HK-2 (cell line): ENCODE measurements around the gene SGPP1.
"Not testable (repeated sequence)": the region's sequence is repeated elsewhere in the genome, so short reads cannot be mapped to it uniquely, and the experiment has no call there.

Experiments used
- DNase-seq: peaks from one replicate; pipeline ENCODE4 v3.0.0-alpha.2; 2018; ENCODE audit not compliant: unreplicated experiment

SGPP1 gene

DNA sequence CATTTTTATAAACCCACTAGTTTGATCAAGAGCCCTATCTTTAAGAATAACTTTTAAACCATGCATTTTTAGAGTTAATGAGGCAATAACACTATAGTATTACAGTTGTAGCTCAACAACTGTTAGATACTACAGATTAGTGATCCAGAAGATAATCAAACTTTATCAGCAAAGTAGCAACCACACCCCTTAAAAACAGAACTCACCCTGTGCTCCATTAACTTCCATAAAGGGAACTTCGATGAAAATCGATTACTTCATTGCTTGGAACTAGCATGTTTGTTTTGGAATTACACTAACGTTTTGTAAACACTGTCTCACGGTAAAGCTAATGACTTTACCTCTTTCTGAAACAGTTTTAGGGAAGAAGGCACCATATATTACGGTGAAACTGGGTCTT is 1.4 kb downstream of the SGPP1 start:
- no peak for DNase-seq

DNA sequence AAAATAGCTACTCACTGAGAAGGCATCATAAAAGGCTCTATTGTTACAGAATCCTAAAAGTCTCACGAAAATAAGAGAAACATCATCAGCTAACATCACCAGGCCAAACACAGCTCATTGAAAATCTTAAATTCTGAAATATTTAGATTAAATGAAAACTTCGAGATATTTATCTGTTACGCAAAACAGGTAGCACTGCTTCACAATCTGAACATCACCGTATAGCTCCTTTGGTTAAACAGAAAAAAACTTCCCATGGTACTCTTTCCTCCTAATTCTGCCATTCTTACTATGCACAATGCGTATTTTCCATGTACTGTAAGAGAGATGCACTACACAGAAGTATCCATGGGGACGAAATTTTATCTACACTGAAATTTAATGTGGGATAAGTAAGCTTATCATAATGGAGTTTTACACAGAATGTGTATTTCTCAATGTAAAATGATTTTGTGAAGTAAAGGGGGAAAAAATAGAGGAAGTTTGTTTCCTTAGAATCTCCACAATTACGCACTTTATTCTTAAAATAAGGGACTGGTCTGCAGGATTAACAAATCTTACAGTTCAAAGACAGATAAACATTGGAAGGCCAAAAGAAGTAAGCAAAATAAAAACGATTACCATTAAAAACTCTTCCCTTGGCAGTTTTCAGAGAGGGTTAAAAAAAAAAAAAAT is 1.9 kb downstream of the SGPP1 start:
- DNase-seq, result no peak

DNA sequence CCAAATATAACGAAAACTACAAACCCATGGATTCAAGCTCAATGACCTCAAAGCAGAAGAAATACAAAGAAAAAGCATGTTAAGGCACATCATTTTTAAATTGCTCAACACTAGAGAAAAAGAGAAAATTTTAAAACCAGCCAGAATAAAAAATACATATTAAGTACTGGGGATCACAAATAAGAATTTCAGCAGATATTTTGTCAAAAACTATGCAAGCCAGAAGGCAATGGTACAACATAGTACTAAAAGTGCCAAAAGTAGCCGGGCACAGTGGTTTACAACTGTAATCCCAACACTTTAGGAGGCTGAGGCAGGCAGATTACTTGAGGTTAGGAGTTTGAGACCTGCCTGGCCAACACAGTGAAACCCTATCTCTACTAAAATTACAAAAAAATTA is 10.2 kb downstream of the SGPP1 start:
- DNase-seq, result no peak

DNA sequence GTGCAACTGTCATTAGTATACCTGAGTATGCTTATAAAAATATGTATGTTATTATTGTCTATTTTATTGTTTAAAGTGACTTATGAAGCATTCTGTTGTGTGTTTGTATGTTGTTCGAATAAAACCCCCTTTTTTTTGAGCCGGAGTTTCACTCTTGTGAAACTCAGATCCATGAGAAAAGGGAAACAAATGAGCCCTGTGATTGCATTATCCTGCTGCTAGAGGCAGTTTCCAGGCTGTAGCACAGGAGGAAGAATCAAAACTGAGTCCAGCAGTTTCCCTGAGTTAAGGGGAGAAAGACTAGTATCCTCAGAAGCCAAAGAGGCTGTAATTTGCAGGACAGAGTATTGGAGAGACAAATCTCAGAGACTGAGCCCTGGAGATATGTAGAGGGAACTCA is 12.5 kb downstream of the SGPP1 start:
- DNase-seq, result no peak

DNA sequence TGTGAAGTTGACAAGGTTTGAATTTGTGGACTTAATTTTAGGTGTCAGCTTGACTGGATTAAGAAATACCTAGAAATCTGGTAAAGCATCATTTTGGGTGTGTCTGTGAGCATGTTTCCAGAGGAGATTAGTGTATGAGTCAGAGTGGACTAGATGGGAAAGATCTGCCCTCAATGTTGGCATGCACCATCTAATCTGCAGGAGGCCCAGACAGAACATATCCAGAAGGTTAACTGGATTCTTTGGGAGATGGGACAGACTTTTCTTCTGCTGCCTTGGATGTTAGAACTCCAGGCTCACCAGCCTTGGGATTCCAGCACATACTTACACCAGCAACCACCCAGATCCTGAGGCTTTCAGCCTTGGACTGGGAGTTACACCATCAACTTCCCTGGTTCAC is 14.1 kb downstream of the SGPP1 start:
- DNase-seq, result no peak

GRCh38 chr14:63713058-63713457 is 14.8 kb downstream of the SGPP1 start:
- DNase-seq, result no peak

GRCh38 chr14:63712123-63712522 is 15.7 kb downstream of the SGPP1 start:
- no peak for DNase-seq

- no peak for DNase-seq
These were observed 17.4 kb downstream of the SGPP1 start for GRCh38 chr14:63710497-63710896.

DNA sequence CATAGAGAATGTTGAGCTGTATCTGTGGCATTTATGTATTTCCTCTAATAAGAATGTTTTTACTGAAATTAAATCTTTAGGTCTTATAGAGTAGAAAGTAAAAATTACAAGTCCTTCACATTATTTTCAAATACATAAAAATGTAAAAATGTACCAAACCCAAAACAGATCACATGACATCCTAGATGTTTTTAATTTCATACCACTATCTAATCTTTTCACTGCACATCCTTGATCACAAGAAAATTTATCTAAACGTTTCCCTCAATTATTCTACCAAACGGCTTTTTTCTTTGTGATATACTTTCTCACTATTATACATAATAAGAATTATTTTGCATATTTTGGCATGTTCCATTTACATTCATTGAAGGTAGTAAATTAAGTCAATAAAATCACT is 18.3 kb downstream of the SGPP1 start:
- DNase-seq, result no peak

GRCh38 chr14:63707216-63707615 is 20.6 kb downstream of the SGPP1 start:
- no peak for DNase-seq

DNA sequence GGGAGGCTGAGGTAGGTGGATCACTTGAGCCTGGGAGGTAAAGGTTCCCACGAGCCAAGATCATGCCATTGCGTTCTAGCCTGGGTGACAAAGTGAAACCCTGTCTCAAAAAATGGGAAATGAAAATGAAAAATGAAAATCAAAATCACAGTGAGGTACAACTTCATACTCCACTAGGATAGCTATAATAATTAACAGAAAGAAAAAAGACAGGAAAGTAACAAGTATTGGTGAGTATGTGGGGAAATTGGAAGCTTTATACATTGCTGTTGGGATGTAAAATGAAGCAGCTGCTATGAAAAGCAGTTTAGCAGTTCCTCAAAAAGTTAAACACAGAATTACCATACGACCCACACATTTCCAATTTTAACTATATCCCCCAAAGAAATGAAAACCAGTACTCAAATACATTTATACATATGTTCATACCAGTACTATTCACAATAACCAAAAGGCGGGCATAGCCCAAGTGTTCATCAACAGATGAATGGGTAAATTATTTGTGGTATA is 22.2 kb downstream of the SGPP1 start:
- DNase-seq, result no peak

- not testable (repeated sequence) for DNase-seq
These were observed 25.3 kb downstream of the SGPP1 start for GRCh38 chr14:63702530-63702929.

- DNase-seq, result no peak
These were observed 26.1 kb downstream of the SGPP1 start for GRCh38 chr14:63701606-63702299.

- DNase-seq, result no peak
These were observed 35.4 kb downstream of the SGPP1 start for GRCh38 chr14:63692310-63693020.

- DNase-seq, result no peak
These were observed 38.7 kb downstream of the SGPP1 start for GRCh38 chr14:63689132-63689531.

GRCh38 chr14:63686926-63687325 is 40.9 kb downstream of the SGPP1 start:
- DNase-seq, result no peak

DNA sequence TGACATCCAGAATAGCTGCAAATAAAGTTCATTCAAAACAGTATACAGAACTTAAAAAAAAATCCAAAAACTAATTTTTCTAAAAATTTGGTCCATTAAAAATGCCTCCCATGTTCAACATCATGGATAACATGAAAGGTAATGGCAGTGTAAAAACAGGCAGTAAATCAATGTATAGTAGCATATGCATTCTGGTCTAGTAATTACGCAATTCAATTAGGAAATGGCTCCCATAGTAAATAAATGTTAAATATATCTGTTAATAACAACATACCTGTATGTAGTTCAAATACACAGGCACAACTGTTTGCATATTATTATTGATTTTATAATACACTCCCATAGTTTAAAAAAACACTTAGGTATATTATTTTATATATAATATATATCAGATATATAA is 42.5 kb downstream of the SGPP1 start:
- no peak for DNase-seq

- no peak for DNase-seq
These were observed 44.9 kb downstream of the SGPP1 start for GRCh38 chr14:63682727-63683593.

DNA sequence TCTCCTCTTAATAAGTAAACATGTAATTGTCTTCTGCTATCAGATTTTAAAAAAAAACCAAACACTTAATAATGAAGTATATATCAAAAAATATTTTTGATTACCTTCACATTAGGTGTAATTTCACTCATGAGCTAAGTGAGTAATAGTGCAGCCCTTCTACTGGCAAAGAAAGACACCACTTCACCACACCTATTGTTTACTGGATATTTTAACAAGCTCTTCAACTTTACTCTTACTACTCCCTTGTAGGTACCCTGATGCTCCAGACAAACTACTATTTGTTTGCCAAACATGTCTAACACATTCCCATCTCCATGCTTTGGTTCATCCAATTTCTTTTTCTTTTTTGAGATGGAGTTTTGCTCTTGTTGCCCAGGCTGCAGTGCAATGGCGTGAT is 49.3 kb downstream of the SGPP1 start:
- DNase-seq, result no peak

- DNase-seq, result no peak
These were observed 49.9 kb downstream of the SGPP1 start for GRCh38 chr14:63677891-63678379.

DNA sequence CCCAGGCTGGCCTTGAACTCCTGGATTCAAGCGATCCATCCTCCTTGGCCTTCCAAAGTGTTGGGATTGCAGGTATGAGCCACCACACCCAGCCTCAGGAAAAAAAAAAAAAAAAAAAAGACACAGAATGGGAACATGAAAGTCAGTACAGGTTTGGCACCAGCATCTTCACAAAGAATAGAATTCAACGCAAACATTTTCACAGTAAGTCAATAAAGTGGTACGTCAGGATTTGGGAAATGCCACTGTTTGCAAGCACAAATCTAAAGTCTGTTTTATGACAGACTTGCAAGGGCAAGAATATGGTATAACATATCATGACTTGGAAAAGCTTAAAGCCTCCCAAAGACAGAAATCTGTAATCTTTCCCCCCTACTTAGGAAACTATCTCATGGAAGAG is 51.2 kb downstream of the SGPP1 start:
- no peak for DNase-seq
